ENCODE results near the gene SPATA20. TPM values are rescaled to one million over a fixed set of nuclear protein-coding genes. Genes with fewer than 3 reads are reported as not detected.

SPATA20 gene
- total RNA-seq, 1 donor: 142 TPM

GRCh38 chr17:50507871-50508572 is 39.0 kb upstream of the SPATA20 start, which contains the start of gene MYCBPAP:
MYCBPAP (plus strand) TSS chr17:50508439; CDS start chr17:50508675, 236 bp downstream.
- H3K4me3 ChIP-seq (ENCODE audit: insufficient read depth, low read length): peak within 1 kb of the TSS; percentile 79
- H3K36me3 ChIP-seq (ENCODE audit: insufficient read depth, low read length): no peaks in the 10 kb centered on the region
- peak within 1 kb of the TSS; percentile 98 for H2AFZ ChIP-seq (ENCODE audit: low read length)
- no peaks in the 10 kb centered on the region for H4K20me1 ChIP-seq (ENCODE audit: insufficient read depth, low read length)
- H3K9me3 ChIP-seq (ENCODE audit: low read depth, low read length): no peaks in the 10 kb centered on the region
- H3K27ac ChIP-seq (ENCODE audit: low read depth, low read length): peak within 1 kb of the TSS; percentile 48
- peaks cover 19% of the 10 kb centered on the region for H3K4me1 ChIP-seq (ENCODE audit: insufficient read depth, low read length)
- DNase-seq (ENCODE audit: insufficient read length, low spot score, missing footprints): peak; percentile 98
- no peaks in the 10 kb centered on the region for H3K27me3 ChIP-seq (ENCODE audit: insufficient read depth, low read length)
- no peaks in the 10 kb centered on the region for H3K79me2 ChIP-seq (ENCODE audit: insufficient read depth, low read length)
- H3K4me2 ChIP-seq (ENCODE audit: insufficient read depth, low read length): peak within 1 kb of the TSS; percentile 75
- no peak for TF ChIP-seq CTCF (IDR thresholded peaks at IDR 0.05; ENCODE audit: extremely low read depth, low read depth, low read length)

- H3K27ac ChIP-seq (ENCODE audit: low read depth, low read length): peak overlapping the region; percentile 18
Measured at GRCh38 chr17:50508573-50509460, 38.2 kb upstream of the SPATA20 start.

GRCh38 chr17:50511058-50511457 is 35.9 kb upstream of the SPATA20 start:
- peak; percentile 78 for DNase-seq (ENCODE audit: insufficient read length, low spot score, missing footprints)
- no peaks in the 10 kb centered on the region for H3K36me3 ChIP-seq (ENCODE audit: insufficient read depth, low read length)
- H3K4me3 ChIP-seq (ENCODE audit: insufficient read depth, low read length): peak overlapping the region; percentile 9
- no peaks in the 10 kb centered on the region for H3K27me3 ChIP-seq (ENCODE audit: insufficient read depth, low read length)
- TF ChIP-seq CTCF (IDR thresholded peaks at IDR 0.05; ENCODE audit: extremely low read depth, low read depth, low read length): no peak
- no peak overlapping the region for H3K27ac ChIP-seq (ENCODE audit: low read depth, low read length)
- no peaks in the 10 kb centered on the region for H3K9me3 ChIP-seq (ENCODE audit: low read depth, low read length)
- H4K20me1 ChIP-seq (ENCODE audit: insufficient read depth, low read length): no peaks in the 10 kb centered on the region
- no peak overlapping the region for H2AFZ ChIP-seq (ENCODE audit: low read length)
- peak overlapping the region; percentile 49 for H3K4me2 ChIP-seq (ENCODE audit: insufficient read depth, low read length)
- peaks cover 31% of the 10 kb centered on the region for H3K4me1 ChIP-seq (ENCODE audit: insufficient read depth, low read length)
- no peaks in the 10 kb centered on the region for H3K79me2 ChIP-seq (ENCODE audit: insufficient read depth, low read length)

More at GRCh38 chr17:50508573-50509460, 38.2 kb upstream of the SPATA20 start:
- Histone ChIP-seq H3K36me3 (ENCODE audit: insufficient read depth, low read length) (no peaks in the 10 kb centered on the region), H3K4me3 (ENCODE audit: insufficient read depth, low read length) (peak overlapping the region; percentile 79), H4K20me1 (ENCODE audit: insufficient read depth, low read length) (no peaks in the 10 kb centered on the region), H3K79me2 (ENCODE audit: insufficient read depth, low read length) (no peaks in the 10 kb centered on the region), H3K4me1 (ENCODE audit: insufficient read depth, low read length) (peaks cover 19% of the 10 kb centered on the region), H2AFZ (ENCODE audit: low read length) (peak overlapping the region; percentile 73), H3K9me3 (ENCODE audit: low read depth, low read length) (no peaks in the 10 kb centered on the region), H3K27me3 (ENCODE audit: insufficient read depth, low read length) (no peaks in the 10 kb centered on the region), H3K4me2 (ENCODE audit: insufficient read depth, low read length) (peak overlapping the region; percentile 75)
- no peak for TF ChIP-seq CTCF (IDR thresholded peaks at IDR 0.05; ENCODE audit: extremely low read depth, low read depth, low read length)
- peak; percentile 81 for DNase-seq (ENCODE audit: insufficient read length, low spot score, missing footprints)

GRCh38 chr17:50513495-50513894 is 33.5 kb upstream of the SPATA20 start:
- Histone ChIP-seq H3K4me1 (ENCODE audit: insufficient read depth, low read length) (peaks cover 31% of the 10 kb centered on the region), H3K27me3 (ENCODE audit: insufficient read depth, low read length) (no peaks in the 10 kb centered on the region), H3K79me2 (ENCODE audit: insufficient read depth, low read length) (no peaks in the 10 kb centered on the region), H2AFZ (ENCODE audit: low read length) (no peak overlapping the region), H3K27ac (ENCODE audit: low read depth, low read length) (no peak overlapping the region), H3K36me3 (ENCODE audit: insufficient read depth, low read length) (no peaks in the 10 kb centered on the region), H3K9me3 (ENCODE audit: low read depth, low read length) (no peaks in the 10 kb centered on the region), H3K4me3 (ENCODE audit: insufficient read depth, low read length) (no peak overlapping the region), H3K4me2 (ENCODE audit: insufficient read depth, low read length) (no peak overlapping the region), H4K20me1 (ENCODE audit: insufficient read depth, low read length) (no peaks in the 10 kb centered on the region)
- TF ChIP-seq CTCF (IDR thresholded peaks at IDR 0.05; ENCODE audit: extremely low read depth, low read depth, low read length): no peak
- peak; percentile 35 for DNase-seq (ENCODE audit: insufficient read length, low spot score, missing footprints)
